DMS153 treated with DMSO at 0.1 percent for 48 hours (cell line): ENCODE results near the gene FANK1.
"Not testable (repeated sequence)": the region's sequence is repeated elsewhere in the genome, so short reads cannot be mapped to it uniquely, and the experiment has no call there.

Source experiments
- DNase-seq: peaks from one replicate; lab custom pipeline; 2025; ENCODE audit not compliant: unreplicated experiment; lab: John Stamatoyannopoulos, UW

Gene FANK1

DNA sequence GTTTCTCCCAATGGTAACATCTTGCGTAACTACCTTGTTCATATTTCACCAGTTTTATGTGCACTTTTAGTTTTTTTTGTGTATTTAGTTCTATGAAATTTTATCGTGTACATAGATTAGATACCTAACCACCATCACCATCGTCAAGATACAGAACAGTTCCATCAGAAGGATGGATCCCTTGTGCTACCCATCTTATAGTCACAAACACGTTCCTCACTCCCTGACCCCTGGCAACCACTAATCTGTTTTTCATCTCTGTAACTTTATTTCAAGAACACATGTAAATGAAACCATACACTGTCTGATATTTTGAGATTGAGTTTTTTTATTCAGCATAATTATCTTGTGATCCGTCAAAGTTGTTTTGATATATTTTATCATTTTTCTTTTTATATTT lies 29.9 kb downstream of the FANK1 start:
- no peak for DNase-seq

DNA sequence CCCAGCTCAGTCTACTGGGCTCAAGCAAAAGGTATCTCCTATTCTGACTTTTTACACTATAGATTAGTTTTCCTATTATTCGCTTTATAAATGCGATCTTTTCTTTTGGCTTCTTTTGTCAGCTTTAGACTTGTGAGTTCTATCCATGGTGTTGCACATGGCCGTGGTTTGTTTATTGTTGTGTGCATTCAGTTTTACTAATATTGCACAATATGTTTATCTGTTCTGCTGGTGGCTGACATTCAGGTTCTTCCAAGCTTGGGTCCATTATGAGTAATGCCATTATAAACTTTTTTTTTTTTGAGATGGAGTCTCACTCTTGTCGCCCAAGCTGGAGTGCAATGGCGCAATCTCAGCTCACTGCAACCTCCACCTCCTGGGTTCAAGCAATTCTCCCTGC lies 30.9 kb downstream of the FANK1 start:
- DNase-seq = not testable (repeated sequence)

GRCh38 chr10:125928928-125929585 lies 32.7 kb downstream of the FANK1 start:
- DNase-seq = no peak

- DNase-seq = no peak
Observed at GRCh38 chr10:125929618-125930017, 33.3 kb downstream of the FANK1 start.

- no peak for DNase-seq
Observed at GRCh38 chr10:125933693-125934092, 37.3 kb downstream of the FANK1 start.

DNA sequence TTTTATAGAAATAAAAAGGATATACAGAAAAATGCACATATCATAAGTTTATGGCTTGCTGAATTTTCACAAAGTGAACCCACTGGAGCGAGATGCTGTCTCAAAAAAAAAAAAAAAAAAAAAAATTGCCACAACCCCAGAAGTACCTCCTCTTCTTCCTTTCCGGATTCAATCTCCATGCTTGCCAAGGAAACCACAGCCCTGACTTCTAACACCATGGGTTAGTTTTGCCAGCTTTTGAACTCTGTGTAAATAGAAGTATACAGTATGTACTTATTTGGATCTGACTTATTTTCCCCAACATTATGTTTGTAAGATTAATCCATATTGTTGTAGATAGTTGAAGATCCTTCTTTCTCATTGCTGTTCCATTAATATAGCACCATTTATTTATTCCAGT lies 40.0 kb downstream of the FANK1 start:
- DNase-seq = no peak

- no peak for DNase-seq
Observed at GRCh38 chr10:125940515-125940914, 44.2 kb downstream of the FANK1 start.

DNA sequence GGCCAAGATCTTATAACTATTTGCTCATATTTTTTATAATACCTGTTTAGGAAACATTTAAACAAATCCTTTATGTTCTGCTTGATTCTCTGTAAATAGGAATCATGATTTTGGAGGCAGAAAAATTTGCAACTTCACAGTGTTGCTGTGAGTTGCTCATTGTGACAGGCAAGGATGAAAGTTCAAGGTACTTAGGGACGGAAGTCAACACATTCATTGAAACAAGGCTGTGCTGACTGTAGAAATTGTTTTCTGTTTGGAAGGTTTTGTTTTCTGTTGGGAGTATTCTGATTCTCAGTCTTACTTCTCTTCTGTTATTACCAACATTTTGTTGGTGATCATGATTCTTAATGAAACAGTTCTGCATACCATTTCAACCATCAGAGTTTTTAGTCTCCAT lies 54.9 kb downstream of the FANK1 start:
- no peak for DNase-seq

GRCh38 chr10:125953778-125954385 lies 57.5 kb downstream of the FANK1 start:
- no peak for DNase-seq

GRCh38 chr10:125955766-125956165 lies 59.4 kb downstream of the FANK1 start:
- no peak for DNase-seq

DNA sequence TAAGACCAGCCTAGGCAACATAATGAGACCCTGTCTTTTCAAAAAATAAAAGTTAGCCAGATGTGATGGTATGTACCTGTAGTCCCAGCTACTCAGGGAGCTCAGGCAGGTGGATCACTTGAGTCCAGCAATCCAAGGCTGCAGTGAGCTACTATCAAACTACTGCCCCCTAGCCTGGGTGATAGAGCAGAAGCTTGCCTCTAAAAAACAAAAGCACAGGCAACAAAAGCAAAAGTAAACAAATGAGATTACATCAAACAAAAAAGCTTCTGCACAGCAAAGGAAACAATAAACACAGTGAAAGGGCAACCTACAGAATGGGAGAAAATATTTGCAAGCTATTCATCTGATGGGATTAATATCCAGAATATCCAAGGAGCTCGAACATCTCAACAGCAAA lies 65.4 kb downstream of the FANK1 start:
- DNase-seq = no peak

DNA sequence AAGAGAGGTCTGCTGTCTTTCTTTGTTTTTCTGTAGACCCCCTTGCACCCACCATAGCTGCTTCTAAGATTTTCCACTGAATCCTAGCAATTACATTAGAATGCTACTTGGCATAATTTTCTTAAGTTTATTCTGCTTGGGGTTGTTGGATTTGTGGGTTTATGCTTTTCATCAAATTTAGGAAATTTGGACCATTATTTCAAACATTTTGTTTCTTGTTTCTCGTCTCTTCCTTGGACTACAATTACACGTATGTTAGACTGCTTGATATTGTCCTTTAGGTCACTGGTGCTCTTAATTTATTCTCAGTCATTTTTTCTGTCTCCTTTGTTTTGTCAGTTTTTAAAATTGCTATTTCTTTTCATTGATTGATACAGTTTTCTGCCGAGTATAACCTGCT lies 65.8 kb downstream of the FANK1 start:
- DNase-seq = no peak

DNA sequence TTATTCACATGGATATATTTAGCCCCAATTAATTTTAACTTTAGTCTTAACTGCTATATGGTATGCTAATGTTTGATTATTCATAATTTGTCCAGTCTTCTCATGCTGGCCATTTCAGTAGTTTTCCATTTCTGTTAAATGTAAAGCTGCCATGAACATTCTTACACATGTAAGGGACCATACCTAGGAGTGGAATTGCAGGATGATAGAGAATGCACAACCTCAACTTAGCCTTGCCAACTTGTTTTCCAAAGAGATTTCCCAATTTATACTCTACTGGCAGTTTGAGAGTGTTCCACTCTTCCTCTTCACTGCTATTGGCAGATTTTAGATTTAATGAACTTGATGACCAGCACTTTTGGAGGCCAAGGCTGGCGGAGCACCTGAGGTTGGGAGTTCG lies 68.2 kb downstream of the FANK1 start:
- DNase-seq = no peak

DNA sequence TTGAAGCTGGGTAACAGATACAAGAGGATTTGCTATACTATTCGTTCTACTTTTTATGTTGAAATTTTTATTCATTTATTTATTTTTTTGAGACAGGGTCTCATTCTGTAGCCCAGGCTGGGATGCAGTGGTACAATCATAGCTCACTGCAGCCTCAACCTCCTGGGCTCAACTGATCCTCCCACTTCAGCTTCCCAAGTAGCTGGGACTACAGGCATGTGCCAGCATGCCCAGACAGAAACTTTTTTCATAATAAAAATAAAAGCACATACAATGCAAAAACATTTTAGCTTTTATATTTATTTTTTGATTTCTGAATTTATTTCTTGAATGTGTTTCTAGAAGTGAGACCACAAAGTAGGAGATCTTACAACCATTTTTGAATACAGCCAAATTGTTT lies 71.2 kb downstream of the FANK1 start:
- DNase-seq = no peak

GRCh38 chr10:125970077-125970630 lies 73.8 kb downstream of the FANK1 start:
- not testable (repeated sequence) for DNase-seq

DNA sequence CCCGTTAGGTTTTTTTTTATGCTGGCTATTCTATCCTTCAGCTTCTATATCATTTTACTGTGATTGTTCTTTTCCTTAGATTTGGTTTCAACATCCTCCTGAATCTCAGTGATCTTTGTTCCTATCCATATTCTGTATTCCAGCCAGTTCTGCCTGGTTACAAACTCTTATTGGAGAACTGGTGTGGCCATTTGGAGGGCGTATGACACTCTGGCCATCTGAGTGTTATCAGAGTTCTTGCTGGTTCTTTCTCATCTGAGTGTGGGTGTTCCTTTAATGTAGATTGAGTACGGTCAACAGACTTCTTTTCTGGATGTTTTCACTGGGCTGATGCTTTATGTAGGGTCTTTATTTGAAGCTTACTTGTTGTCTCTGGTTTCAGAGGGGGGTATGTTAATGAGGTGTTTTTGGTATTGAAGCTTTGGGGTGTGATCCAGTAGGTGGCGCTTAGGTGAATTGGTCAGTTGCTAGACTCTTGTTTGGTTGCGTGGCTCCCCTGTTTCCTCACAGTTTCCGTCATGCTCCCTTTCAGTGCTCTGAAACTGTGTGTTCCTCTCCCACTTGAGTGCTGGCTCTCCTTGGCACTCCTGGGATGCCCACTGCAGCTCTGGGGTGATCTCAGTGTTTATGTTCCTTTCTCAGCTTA lies 80.7 kb downstream of the FANK1 start:
- DNase-seq = no peak

DNA sequence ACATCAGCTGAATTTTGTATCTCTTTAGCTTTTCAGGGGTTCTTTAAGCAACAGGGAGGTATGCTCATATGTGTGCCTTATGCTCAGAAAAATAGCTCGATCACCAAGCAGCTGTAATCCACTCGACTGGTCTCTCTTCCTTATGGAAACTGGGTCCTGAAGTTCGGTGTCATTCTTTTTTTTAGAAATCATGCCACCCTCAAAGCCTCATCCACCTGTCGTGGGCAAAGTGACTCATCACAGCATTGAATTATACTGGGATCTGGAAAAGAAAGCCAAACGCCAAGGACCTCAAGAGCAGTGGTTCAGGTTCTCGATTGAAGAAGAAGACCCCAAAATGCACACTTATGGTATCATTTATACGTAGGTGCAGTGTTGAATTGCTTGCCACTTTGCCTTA lies 83.6 kb downstream of the FANK1 start:
- DNase-seq = no peak

DNA sequence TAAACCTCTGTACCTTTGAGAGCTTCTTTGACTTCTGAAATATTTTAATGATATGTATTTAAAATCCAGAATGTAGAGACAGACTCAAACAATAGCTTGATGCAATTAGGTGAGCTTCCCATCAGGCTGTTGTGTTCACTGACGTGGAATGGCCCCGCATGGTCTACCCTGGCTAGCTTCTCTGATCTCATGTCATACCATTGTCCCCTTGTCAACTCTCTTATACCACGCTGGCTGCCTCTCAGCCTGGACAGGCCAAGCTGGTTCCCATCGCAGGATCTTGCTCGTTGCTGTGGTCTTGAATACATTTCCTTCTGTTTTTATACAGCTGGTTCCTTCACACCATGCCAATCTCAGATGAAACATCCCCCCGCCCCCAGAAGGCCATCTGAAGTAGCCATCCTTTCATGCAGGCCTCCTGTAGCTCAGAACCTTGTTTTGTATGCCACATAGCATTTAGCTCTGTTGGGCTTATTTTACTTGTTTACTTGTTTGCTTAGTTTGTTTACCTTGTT lies 84.2 kb downstream of the FANK1 start:
- no peak for DNase-seq

- DNase-seq = peak; percentile 85
Observed at GRCh38 chr10:125982260-125982948, 86.0 kb downstream of the FANK1 start.

DNA sequence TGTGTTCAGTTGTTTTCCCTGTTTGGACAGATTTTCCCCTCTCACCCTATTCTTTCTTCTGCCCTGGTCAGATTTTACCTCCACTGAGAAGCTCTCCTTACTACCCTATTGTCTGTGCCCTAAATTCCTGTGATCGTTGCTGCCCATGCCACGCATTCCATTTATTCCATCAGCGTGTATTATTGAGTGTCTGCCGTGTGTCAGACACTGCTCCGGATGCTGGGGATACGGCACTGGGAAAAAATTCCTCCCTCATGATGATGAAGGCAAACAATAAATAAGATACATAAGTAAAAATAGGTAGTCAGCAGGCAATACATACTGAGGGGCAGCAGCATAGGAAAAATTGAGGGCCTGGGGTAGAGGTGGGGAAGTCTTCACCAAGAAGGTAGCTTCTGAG lies 86.8 kb downstream of the FANK1 start:
- DNase-seq = no peak

DNA sequence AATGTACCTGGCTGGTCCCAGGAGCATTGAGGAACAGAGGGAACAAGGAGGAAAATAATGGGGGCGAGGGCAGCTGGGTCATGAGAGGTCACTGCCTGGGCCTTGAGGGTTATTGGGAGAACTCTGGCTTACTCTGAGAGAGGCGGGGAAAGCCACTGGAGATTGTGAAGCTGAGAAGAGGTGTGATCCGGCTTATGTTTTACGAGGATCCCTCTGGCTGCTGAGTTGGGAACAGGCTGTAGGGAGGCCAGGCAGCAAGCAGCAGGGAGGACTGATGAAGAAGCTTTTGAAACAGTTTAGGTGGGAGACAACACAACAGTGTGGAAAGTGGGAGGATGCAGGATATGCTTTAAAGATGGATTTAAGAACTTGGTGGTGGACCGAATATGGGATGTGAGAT lies 87.3 kb downstream of the FANK1 start:
- no peak for DNase-seq
